GM19467 (cell line): ENCODE results near the gene ECI1.
"Not testable (repeated sequence)": the region's sequence is repeated elsewhere in the genome, so short reads cannot be mapped to it uniquely, and the experiment has no call there.

Source experiments
- ATAC-seq: cut with Tn5 transposase; IDR thresholded peaks from one replicate; pipeline ENCODE4 v1.9.1; 2021; ENCODE audit warnings: mild to moderate bottlenecking, moderate library complexity; ENCODE audit not compliant: unreplicated experiment

ECI1 gene

DNA sequence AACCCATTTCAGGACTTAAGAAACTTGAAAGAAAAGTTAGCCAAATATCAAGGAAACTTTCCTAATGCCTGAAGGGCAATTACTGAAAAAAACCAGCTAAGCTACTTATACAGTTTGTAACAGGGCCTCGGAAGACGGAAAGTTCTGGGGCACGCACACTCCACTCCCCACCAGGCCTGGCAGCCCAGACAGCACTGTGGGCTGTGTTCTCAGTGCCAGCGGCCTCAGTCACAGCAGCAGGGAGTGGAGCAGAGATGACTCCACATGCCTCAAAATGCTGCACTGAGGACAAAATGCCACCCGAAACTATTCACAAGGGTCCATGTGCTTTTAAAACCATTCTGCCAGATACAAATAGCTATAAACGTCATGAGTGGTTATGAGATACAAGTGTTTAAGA, 6.3 kb upstream of the ECI1 start:
- no peak for ATAC-seq

DNA sequence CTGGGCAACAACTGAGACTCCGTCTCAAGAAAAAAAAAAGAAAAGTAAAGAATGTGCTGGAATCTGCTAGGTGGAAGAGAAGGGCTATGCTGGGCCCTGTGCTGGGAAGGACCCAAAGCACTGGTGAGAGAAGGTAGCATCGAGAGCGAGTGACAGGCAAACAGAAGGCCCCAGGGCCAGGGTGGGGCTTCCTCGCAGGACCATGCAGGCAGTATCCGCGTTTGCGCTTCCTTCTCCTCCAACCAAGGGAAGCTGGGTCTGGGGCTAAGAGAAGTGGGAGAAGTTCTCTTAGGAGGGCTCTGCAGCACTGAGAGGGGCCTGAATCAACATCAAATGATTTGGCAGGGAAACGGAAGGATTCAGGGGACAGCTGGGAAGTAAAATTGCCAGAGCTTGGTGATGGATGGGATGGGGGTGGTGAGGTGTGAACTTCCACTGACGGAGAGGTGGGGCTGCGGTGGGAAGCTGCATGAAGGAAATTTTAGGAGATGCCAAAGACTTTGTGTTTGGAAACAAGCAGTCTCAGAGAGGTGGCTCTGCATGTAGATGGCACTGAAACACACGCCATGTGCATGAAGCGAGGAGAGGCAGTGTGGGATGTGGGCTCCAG, 5.2 kb upstream of the ECI1 start:
- ATAC-seq: no peak

DNA sequence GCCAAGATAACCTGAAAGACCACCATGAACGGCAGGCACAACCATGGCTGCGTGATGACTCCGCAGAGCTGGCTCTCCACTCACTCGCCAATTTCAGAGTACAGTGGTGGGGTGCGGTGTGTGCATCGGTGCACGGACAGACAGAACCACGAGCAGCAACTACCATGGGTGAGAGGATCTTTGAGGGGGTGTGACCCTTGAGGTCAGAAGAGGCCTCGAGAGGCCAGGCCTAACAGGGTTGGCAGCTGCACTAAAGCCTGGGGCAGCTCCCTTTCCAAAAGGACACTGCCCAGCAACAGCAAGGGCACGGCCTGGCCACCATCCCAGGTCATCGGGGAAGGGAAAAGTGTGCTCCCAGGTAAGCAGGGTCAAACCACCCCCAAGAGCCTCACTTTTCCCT, 1.9 kb upstream of the ECI1 start:
- ATAC-seq: no peak

DNA sequence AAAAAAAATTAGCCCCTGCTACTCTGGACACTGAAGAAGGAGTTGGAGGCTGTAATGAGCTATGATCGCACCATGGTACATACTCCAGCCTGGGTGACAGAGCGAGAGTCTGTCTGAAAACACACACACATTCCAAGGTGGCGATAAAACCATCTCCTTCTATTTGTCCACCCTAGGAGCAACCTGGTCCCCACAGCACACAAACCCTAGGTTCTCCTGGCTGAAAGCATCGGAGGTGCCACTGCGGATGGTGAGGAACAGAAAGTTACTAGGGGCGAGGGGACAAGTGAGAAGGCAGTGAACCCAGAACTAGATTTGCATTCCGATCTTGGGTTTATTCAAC, 1.4 kb upstream of the ECI1 start:
- no peak for ATAC-seq

GRCh38 chr16:2250652-2251295, 613 bp downstream of the ECI1 start:
- no peak for ATAC-seq

GRCh38 chr16:2246301-2246885, 5.0 kb downstream of the ECI1 start:
- no peak for ATAC-seq

DNA sequence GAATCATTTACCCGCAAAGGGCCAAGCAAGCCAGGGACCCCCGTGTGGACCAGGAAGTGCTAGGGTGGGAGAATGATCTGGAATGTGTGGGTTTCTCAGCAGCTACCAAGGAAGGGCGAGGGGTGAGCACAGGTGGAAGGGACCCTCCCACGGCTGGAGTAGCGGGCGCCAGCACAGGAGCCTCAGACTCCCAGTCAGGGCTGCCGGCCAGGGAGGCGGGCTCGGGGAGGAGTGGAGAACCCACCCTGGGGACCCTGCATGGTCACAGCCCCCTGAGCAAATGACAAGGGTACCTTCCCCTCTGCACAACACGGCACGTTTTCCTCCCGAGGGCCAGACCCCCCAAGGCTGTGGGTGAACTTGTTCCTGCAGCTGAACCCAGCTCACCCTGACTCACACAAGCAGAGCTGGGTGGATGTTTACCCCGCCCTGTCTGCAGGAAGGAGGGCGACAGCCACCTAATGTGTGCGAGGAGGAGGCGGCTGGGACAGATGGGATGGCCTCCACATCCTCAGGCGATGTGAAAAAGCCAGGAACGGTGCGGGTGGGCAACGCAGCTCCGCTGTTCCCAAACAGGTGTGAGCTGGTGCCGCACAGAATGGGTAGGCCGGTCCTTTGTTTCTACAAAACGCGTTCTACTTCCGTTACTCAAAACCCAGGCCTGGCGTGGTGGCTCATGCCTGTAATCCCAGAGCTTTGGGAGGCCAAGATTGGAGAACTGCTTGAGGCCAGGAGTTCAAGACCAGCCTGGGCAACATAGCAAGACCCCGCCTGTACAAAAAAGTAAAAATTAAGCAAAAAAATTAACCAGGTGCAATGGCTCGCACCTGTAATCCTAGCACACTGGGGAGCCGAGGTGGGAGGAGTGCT, 6.2 kb downstream of the ECI1 start:
- no peak for ATAC-seq

DNA sequence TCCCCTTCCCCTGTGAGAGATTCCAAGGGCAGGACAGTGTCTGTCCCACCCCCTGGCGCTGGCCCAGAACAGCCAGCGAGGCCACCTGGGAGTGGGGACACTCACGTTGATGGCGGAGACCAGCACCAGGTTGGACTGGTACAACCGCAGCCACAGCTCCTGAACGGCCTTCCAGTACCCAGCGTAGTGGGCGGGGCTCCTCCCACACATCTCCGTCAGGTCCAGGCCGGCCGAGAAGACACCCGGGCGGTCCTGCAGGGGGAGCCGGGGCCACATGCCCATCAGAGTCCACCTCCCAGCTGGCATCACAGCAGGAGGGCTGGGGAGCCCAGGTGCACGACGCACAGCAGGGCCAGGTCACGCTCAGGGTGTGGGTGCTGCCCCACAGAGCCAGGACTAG, 7.1 kb downstream of the ECI1 start:
- ATAC-seq: no peak

- ATAC-seq: no peak
Observed at GRCh38 chr16:2243781-2244180, 7.6 kb downstream of the ECI1 start.

GRCh38 chr16:2243031-2243528, 8.3 kb downstream of the ECI1 start:
- no peak for ATAC-seq

GRCh38 chr16:2242598-2242997, 8.8 kb downstream of the ECI1 start:
- ATAC-seq: no peak

DNA sequence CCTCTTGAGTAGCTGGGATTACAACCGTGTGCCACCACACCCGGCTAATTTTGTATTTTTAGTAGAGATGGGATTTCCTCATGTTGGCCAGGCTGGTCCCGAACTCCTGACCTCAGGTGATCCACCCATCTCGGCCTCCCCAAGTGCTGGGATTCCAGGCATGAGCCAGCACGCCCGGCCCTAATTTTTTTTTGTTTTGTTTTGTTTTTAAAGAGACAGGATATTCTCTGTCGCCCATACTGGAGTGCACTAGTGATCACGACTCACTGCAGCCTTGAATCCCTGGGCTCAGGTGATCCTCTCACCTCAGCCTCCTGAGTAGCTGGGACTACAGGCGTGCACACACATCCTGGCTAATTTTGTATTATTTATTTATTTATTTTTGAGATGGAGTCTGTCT, 11.1 kb downstream of the ECI1 start:
- ATAC-seq: not testable (repeated sequence)

DNA sequence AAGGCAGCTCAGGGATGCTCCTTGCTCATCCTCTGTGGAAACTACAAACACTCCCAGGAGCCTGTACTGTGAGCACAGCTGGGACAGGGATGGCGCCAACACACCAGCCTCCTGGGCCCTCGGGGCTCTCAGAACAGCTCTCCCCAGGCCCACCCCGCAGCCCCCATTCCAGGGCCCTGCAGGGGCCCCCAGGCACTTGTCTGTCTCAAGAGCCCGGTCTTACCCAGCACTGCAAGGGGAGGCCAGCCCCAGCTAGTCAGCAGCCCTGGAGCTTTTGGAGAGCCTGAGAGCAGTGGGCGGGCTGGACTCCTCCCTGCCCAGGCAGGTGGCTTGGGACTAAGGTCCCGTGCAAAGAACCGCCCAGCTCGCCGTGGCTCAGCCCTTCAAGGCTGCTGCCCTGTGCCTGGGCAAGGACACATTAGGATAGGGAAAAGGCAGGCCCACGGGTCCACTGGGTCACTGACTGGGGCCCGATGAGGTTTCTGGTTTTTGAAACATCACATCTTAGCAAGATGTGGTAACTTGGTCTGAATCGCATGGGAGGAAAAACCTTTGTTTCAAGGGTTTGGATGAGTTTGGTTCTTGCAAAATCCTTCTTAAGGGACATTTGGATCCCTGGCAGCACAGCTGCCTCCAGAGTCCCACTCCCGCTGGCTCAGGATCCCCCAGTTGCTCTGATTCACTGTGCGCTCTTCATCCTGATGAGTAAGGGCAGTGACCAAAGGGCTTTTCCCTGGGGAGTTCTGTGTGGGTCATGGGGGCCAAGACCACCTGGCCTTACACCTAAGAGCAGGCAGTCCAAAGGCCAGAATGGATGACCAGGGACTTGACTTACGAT, 12.3 kb downstream of the ECI1 start:
- ATAC-seq: no peak

DNA sequence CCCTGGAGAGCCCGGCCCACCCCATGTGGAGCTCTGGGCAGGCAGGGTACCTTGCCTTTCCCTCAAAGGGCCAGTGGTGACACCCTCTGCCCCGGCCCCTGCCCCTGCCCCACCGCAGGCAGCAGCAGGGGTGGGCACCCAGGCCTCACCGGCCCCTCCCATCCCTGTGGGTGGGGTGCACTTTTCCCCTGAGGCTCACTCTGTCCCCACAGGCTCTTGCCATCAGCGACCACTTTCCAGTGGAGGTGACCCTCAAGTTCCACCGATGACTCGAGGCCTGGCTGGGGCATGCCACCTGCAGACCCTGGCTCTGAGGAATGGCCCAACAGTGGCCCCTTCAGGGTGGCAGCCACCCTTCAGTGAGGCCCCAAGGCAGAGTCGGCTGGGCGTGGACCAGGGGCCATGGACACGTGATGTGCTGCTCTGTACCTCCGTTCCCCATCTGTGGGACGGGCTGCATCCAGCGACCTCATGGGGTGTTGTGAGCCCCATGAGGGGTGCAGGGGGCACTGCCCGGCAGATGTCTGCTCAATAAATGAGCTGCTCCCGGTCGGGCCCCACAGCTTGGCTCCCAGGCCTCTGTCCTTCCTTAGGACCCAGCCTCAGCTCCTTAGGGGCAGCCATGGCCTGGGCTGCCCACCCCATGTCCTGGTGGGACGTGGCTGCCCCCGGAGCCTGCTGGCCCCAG, 13.1 kb downstream of the ECI1 start:
- no peak for ATAC-seq

DNA sequence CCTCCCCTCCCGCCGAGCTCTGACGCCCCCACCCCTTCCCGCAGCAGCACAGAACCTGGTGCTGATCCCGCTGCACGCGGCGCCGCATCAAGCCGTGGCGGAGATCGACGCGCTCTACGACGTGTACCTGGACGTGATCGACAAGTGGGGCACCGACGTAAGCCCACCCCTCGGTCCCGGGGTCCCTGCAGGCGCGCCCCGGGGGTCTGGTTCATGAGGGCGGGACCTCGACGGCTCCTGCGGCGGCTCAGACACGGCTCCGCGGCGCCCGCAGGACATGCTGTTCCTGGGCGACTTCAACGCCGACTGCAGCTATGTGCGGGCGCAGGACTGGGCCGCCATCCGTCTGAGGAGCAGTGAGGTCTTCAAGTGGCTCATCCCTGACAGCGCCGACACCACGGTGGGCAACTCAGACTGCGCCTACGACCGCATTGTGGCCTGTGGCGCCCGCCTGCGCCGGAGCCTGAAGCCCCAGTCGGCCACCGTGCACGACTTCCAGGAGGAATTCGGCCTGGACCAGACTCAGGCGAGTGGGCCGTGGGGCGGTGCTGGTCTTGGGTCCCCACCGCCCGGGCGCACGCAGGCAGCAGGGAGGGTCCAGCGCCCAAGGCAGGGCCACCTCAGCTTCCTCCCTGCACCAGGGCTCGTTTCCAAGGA, 13.8 kb downstream of the ECI1 start:
- no peak for ATAC-seq

DNA sequence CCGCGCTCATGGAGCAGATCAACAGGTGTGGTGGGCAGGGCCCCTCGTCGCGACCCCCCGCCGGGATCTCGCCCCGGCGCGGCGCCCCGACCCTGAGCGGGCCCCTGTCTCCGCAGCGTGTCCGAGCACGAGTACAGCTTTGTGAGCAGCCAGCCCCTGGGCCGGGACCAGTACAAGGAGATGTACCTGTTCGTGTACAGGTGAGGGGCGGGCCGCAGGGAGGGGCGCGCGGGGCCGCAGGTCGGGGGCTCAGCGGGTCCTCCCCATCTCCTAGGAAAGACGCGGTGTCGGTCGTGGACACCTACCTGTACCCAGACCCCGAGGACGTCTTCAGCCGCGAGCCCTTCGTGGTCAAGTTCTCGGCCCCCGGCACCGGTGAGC, 14.3 kb downstream of the ECI1 start:
- ATAC-seq: no peak

GRCh38 chr16:2236337-2237101, 14.9 kb downstream of the ECI1 start, which contains the start of gene DNASE1L2:
DNASE1L2 (plus strand) TSS chr16:2236444; CDS start chr16:2236817, 373 bp downstream.
- no peak for ATAC-seq

- no peak for ATAC-seq
Observed at GRCh38 chr16:2235695-2236336, 15.6 kb downstream of the ECI1 start.
